Lower leg skin (tissue), 4 donors: ENCODE results near the gene DNAL4. TPM values are rescaled to one million over a fixed set of nuclear protein-coding genes. Genes with fewer than 3 reads are reported as not detected.

Experiments used
- DNase-seq, 2 donors: peaks; one replicate each; pipeline ENCODE4 v3.0.0-alpha.2; 2019; ENCODE audit warnings: low spot score in 2 of 2
- H3K4me3 ChIP-seq: fragments of 200-600 bp; sonication (generic); 2 replicates; pipeline ENCODE4 v1.5.1; 2017; ENCODE audit warnings: mild to moderate bottlenecking, low read depth; ENCODE audit not compliant: poor library complexity, severe bottlenecking
- CTCF ChIP-seq, 3 donors: fragments of 450-650 bp; IDR thresholded peaks; one replicate each; pipeline ENCODE4 v1.5.1; 2016; ENCODE audit warnings: antibody characterized with exemption in 3 of 3, mild to moderate bottlenecking in 3 of 3, moderate library complexity in 2 of 3
- POLR2A ChIP-seq, 2 donors: fragments of 450-650 bp; IDR thresholded peaks; one replicate each; pipeline ENCODE4 v1.6.1; 2016 to 2017; ENCODE audit warnings: antibody characterized with exemption in 2 of 2, mild to moderate bottlenecking in 1 of 2, moderate library complexity in 1 of 2
- WGBS, 2 donors: methylation state at CpG; one replicate each; pipeline ENCODE4 v1.1.5; 2018; 5-methylcytosine and 5-hydroxymethylcytosine counted together
- intact Hi-C: fragments of 100-400 bp; cut with DNase I; formaldehyde crosslinking; loops from one replicate; pipeline ENCODE4 v1.15.0; 2023; ENCODE audit warnings: low total_unique reads
- total RNA-seq, 4 donors: library from RNA; depleted of rRNA; stranded (reverse); fragments of >200 nt; gene quantifications; one replicate each; pipeline ENCODE4 v1.1.0, GENCODE V29; 2016

DNAL4 gene
- total RNA-seq, 4 donors from 2014 or later: 15.3 to 24.2 (median 23.7) TPM

- WGBS, 2 donors: 48 to 67% methylated on average over 14 of the region's 14 CpGs
- TF ChIP-seq POLR2A (IDR thresholded peaks at IDR 0.05) (no peak), CTCF (IDR thresholded peaks at IDR 0.05) (no peak)
- H3K4me3 ChIP-seq: no peak overlapping the region
- intact Hi-C loops: no loop called here
- no peak for DNase-seq
These were observed 45.3 kb downstream of the DNAL4 start for GRCh38 chr22:38748487-38749136.

GRCh38 chr22:38745676-38746460, 48.1 kb downstream of the DNAL4 start:
- no peak for TF ChIP-seq POLR2A (IDR thresholded peaks at IDR 0.05)
- no peak for TF ChIP-seq CTCF (IDR thresholded peaks at IDR 0.05)
- H3K4me3 ChIP-seq: no peak overlapping the region
- 90 to 92% methylated on average over 14 of the region's 14 CpGs for WGBS, 2 donors
- DNase-seq: no peak
- intact Hi-C loops: no loop called here

GRCh38 chr22:38744981-38745380, 49.0 kb downstream of the DNAL4 start:
- H3K4me3 ChIP-seq: no peak overlapping the region
- 76 to 80% methylated on average over 6 of the region's 6 CpGs for WGBS, 2 donors
- intact Hi-C loops: no loop called here
- TF ChIP-seq CTCF (IDR thresholded peaks at IDR 0.05): no peak
- TF ChIP-seq POLR2A (IDR thresholded peaks at IDR 0.05): no peak
- no peak for DNase-seq

GRCh38 chr22:38742176-38742942, 51.6 kb downstream of the DNAL4 start:
- H3K4me3 ChIP-seq: no peak overlapping the region
- intact Hi-C loops: no loop called here
- DNase-seq: no peak
- 94 to 95% methylated on average over 25 of the region's 25 CpGs for WGBS, 2 donors
- no peak for TF ChIP-seq POLR2A (IDR thresholded peaks at IDR 0.05)
- TF ChIP-seq CTCF (IDR thresholded peaks at IDR 0.05): no peak

GRCh38 chr22:38741576-38741975, 52.4 kb downstream of the DNAL4 start:
- TF ChIP-seq POLR2A (IDR thresholded peaks at IDR 0.05): no peak
- intact Hi-C loops: no loop called here
- no peak overlapping the region for H3K4me3 ChIP-seq
- 96% methylated on average over 10 of the region's 10 CpGs for WGBS, 2 donors
- DNase-seq: no peak

- no peak for DNase-seq
- no peak for TF ChIP-seq POLR2A (IDR thresholded peaks at IDR 0.05)
- TF ChIP-seq CTCF (IDR thresholded peaks at IDR 0.05): no peak
- 90 to 98% methylated on average over 9 of the region's 9 CpGs for WGBS, 2 donors
- no peak overlapping the region for H3K4me3 ChIP-seq
- intact Hi-C loops: no loop called here
These were observed 52.8 kb downstream of the DNAL4 start for GRCh38 chr22:38741166-38741565.
